ENCODE measurements around the gene COL6A2.
"Not testable (repeated sequence)": the region's sequence is repeated elsewhere in the genome, so short reads cannot be mapped to it uniquely, and the experiment has no call there.

COL6A2 gene

DNA sequence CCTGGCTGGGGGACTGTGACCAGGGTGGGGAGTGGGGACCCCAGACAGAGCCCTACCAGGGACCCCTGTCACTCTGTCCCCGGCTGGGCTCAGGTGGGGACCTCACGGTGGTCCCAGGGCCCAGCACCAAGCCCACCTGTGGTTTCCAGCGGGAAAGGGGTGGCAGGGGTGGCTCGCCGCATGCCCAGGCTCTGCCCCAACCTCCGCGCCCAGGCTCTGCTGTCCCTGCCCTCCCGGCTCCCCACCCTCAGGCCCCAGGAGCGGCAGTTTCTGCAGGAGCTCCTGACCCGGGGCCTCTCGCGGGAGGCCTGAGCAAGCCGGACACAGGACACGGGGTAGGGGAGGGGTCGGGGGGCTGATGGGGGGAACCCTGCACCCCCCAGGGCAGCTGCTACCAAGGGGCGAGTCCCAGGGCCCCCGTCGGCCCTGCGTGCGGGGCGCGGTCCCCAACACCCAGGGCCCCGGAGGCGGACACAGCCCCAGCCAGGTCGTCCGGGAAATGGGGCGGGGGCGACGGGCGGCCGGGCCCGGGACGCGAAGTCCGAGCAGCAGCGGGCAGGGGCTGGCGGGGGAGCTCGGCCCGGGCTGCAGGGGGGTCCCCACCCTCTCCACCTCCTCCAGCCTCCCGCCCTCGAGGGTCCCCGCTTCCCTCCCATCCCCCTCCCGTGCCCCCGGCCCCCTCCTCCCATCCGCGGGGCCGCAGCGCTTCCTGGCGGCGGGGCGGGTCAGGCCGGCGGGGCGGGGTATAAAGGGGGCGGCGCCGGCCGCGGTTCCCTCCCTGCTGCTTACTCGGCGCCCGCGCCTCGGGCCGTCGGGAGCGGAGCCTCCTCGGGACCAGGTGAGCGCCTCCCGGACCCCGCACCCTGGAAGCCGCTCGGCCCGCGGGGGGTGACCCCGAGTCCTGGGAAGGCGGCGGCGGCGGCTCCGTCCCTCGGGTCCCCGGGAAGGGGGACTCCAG is at the start of gene COL6A2:
Gene COL6A2, plus strand, starts transcription at position 777 of the 958 bp plus-strand sequence.
- no peak for DNase-seq

GRCh38 chr21:46048926-46049889 is 48.7 kb upstream of the COL6A2 start:
- DNase-seq, result peak; percentile 72

DNA sequence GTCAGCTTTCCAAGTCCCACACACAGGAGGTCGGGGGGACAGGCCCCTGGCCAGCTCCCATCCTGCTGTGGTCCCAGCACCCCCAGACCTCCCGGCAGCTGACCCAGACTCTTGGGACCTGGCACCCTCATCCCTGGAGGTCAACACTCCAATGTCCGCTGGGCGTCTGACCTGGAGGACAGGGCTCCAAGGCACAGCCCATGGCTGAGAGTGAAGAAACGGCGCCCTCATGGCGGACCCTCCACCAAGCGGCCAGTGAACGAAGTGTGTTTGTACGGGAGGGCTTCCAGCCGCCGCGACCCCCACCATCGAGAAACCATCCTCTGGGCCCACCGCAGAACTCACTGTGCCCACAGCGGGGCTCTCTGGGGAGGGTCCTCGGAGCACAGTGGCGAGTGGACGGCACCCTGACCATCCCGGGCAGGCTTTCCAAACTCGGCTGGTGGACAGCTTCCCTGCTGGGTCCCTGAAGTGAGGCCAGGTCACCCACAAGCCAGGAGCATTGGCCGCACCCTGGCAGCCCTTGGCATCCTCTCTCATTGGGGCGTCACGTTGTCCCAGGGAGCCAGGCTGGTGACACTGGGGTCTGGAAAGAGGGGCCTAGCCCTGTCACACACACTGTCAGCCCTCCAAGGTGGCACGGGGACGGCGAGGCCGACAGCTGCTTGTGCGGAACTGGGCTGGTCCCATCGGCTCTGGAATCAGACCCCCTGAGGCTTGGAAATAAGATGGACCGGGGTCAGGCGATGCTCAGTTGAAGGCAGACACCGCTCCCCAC is 47.8 kb upstream of the COL6A2 start:
- no peak for DNase-seq

- no peak for DNase-seq
These were observed 47.1 kb upstream of the COL6A2 start for GRCh38 chr21:46050668-46051378.

DNA sequence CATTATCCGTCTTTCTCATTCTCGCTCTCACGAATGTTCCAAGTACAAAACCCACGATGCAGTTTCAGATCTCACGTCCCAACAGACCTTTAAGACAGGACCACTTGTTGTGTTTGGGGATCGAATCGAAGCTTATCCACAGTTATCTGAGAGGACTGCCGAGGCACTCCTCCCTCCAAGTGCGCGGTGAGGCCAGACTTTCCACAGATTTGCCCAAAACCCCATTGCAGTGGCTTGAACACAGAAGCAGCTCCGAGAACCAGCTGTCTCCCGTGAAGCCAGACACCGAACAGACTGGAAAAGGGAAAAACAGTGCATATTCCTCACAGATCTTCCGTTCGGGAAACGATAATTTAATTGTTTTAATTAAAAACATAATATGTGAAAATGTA is 46.5 kb upstream of the COL6A2 start:
- DNase-seq, result no peak

- no peak for DNase-seq
These were observed 45.9 kb upstream of the COL6A2 start for GRCh38 chr21:46051821-46052675.

DNA sequence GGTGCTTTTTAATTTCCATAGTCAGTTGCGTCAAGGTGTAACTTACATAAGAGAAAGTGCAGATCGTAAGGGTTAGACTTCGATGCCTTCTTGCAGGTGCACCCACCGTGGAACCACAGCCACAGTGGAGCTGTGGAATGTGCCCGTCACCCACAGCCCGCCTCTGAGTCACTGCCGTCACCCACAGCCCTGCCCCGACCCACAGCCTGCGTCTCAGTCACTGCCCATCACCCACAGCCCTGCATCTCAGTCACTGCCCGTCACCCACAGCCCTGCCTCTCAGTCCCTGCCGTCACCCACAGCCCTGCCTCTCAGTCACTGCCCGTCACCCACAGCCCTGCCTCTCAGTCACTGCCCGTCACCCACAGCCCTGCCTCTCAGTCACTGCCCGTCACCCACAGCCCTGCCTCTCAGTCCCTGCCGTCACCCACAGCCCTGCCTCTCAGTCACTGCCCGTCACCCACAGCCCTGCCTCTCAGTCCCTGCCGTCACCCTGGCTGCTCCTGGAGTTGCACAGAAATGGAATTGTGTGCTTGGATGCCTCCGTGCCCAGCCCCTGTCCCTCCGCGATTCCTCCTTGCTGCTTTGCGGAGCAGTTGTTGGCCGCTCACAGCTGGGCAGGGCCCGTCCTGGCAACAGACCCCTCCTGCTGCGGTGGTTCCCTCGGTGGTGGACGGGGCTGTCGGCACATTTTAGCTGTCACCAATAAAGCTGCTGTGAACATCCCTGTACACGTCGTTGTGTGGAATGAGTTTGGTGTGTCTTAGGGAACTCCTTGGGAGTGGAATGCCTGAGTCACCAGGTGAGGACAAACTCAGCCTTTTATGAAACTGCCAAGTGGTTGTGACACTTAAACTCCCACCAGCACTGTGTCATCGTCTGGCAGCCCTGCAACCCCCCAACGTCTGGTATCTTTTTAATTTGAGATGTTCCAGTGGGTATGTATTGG is 44.9 kb upstream of the COL6A2 start:
- DNase-seq, result peak; percentile 4

DNA sequence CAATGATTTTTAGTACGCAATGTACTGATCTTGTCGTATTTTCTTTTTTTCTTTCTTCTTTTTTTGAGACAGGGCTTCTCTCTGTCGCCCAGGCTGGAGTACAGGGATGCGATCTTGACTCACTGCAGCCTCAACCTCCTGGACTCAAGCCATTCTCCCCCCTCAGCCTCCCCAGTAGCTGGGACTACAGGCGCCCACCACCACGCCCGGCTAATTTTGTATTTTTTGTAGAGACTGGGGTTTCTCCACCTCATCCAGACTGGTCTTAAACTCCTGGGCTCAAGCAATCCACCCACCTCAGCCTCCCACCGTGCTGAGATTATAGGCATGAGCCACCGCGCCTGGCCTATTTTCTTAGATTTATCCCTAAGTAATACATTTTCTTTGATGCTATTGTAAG is 43.9 kb upstream of the COL6A2 start:
- no peak for DNase-seq

DNA sequence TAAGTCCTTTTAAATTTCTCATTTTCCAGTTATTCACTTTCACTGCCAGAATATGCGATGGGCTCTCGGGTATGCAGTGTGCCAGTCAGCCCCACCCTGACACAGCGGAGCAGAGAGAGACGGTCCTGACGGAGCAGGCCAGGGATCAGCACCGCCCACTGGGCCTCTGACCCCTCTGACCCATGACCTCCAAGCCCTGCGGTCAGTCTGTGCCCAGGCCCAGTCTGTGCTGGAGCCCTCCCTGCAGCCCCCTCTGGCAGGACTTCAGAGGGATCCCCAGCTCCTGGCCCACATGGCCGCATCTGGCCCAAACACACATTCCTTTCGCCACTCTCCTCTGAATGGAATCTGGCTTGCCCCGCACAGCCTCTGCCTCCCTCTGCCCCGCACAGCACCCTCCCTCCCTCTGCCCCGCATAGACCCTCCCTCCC is 43.4 kb upstream of the COL6A2 start:
- no peak for DNase-seq

- DNase-seq, result no peak
These were observed 42.0 kb upstream of the COL6A2 start for GRCh38 chr21:46055863-46056281.

- DNase-seq, result peak; percentile 28
These were observed 41.4 kb upstream of the COL6A2 start for GRCh38 chr21:46056450-46056903.

GRCh38 chr21:46057111-46057709 is 40.7 kb upstream of the COL6A2 start:
- DNase-seq, result no peak

GRCh38 chr21:46057710-46058241 is 40.1 kb upstream of the COL6A2 start:
- no peak for DNase-seq

DNA sequence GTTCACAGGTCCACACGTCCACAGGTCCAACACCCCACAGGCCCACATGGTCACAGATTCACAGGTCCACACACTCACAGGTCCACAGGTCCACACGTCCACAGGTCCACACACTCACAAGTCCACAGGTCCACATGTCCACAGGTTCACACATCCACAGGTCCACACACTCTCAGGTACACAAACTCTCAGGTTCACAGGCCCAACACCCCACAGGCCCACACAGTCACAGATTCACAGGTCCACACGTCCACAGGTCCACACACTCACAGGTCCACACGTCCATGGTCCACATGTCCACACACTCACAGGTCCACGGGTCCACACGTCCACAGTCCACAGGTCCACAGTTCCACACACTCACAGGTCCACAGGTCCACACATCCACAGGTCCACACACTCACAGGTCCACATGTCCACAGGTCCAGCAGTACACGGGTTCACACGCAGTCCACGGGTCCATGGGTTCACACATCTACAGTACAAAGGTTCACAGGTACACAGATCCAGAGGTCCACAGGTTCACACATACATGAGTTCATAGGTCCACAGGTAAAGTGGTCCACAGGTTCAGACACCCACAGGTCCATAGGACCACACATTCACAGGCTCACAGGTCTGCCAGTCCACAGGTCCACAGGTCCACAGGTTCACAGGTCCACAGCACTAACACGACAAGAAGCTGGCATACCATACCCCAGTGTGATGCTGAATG is 39.3 kb upstream of the COL6A2 start:
- DNase-seq, result no peak

- DNase-seq, result no peak
These were observed 38.7 kb upstream of the COL6A2 start for GRCh38 chr21:46059195-46059594.

- DNase-seq, result not testable (repeated sequence)
These were observed 38.0 kb upstream of the COL6A2 start for GRCh38 chr21:46059711-46060455.

- peak; percentile 60 for DNase-seq
These were observed 37.3 kb upstream of the COL6A2 start for GRCh38 chr21:46060596-46061061.

Data from T1000 (cell line).